GM19239 (cell line): ENCODE measurements around the gene CFAP20.
"Not testable (repeated sequence)": the region's sequence is repeated elsewhere in the genome, so short reads cannot be mapped to it uniquely, and the experiment has no call there.

Experiments used
- DNase-seq: peaks from one replicate; pipeline ENCODE4 v3.0.0; 2011; ENCODE audit warnings: low spot score; ENCODE audit not compliant: insufficient read length
- FAIRE-seq: peaks from 2 replicates; lab custom pipeline; 2011; peaks lifted over from hg19 to GRCh38; lab: Jason Lieb, UNC

CFAP20 gene

GRCh38 chr16:58073086-58073485, 56.1 kb downstream of the CFAP20 start:
- not testable (repeated sequence) for DNase-seq, FAIRE-seq

GRCh38 chr16:58072134-58072533, 57.0 kb downstream of the CFAP20 start:
- not testable (repeated sequence) for DNase-seq, FAIRE-seq

- no peak for DNase-seq
- no peak for FAIRE-seq
Observed at GRCh38 chr16:58070585-58070984, 58.6 kb downstream of the CFAP20 start.
